Ramos (cell line): ENCODE results near the gene CA10.

Experiments used
- in situ Hi-C: fragments of 300-500 bp; cut with MboI; formaldehyde crosslinking; loops from one replicate; pipeline ENCODE4 v1.14.3; 2022; ENCODE audit warnings: low sequenced_read_pairs; ENCODE audit not compliant: unreplicated experiment

CA10 gene

GRCh38 chr17:52158450-52159042 is at the start of gene CA10:
TSS of gene CA10 (minus strand) at chr17:52158714.
- in situ Hi-C loops: no loop called here

- in situ Hi-C loops: no loop called here
These were observed 49.3 kb upstream of the CA10 start for GRCh38 chr17:52207796-52208195.

- in situ Hi-C loops: no loop called here
These were observed 44.1 kb upstream of the CA10 start for GRCh38 chr17:52202520-52203080.

- in situ Hi-C loops: no loop called here
These were observed 43.4 kb upstream of the CA10 start for GRCh38 chr17:52201767-52202519.

GRCh38 chr17:52191491-52191890 is 33.0 kb upstream of the CA10 start:
- in situ Hi-C loops: no loop called here

- in situ Hi-C loops: no loop called here
These were observed 23.3 kb upstream of the CA10 start for GRCh38 chr17:52181782-52182181.

- in situ Hi-C loops: no loop called here
These were observed 19.5 kb upstream of the CA10 start for GRCh38 chr17:52178012-52178411.

- in situ Hi-C loops: no loop called here
These were observed 12.6 kb upstream of the CA10 start for GRCh38 chr17:52170963-52171572.

- in situ Hi-C loops: no loop called here
These were observed 1.6 kb upstream of the CA10 start for GRCh38 chr17:52160136-52160567.

GRCh38 chr17:52159246-52160135 is 977 bp upstream of the CA10 start:
- in situ Hi-C loops: no loop called here

- in situ Hi-C loops: no loop called here
These were observed 688 bp downstream of the CA10 start for GRCh38 chr17:52157603-52158449.

- in situ Hi-C loops: no loop called here
These were observed 1.6 kb downstream of the CA10 start for GRCh38 chr17:52156576-52157570.

- in situ Hi-C loops: no loop called here
These were observed 3.2 kb downstream of the CA10 start for GRCh38 chr17:52155301-52155700.

GRCh38 chr17:52154466-52154865 is 4.0 kb downstream of the CA10 start:
- in situ Hi-C loops: no loop called here

GRCh38 chr17:52150935-52151334 is 7.6 kb downstream of the CA10 start:
- in situ Hi-C loops: no loop called here

GRCh38 chr17:52149626-52150025 is 8.9 kb downstream of the CA10 start:
- in situ Hi-C loops: no loop called here

GRCh38 chr17:52148969-52149351 is 9.6 kb downstream of the CA10 start:
- in situ Hi-C loops: no loop called here

- in situ Hi-C loops: no loop called here
These were observed 10.1 kb downstream of the CA10 start for GRCh38 chr17:52148288-52148968.
